GM13976 (cell line): Measurements from ENCODE around the gene FOXP1.

ENCODE experiments used
- DNase-seq: peaks from one replicate; pipeline ENCODE4 v3.0.0; 2012; ENCODE audit warnings: low spot score
- CTCF ChIP-seq: IDR thresholded peaks from 2 replicates; pipeline ENCODE4 v1.5.1; 2012; ENCODE audit warnings: borderline replicate concordance, mild to moderate bottlenecking; ENCODE audit not compliant: insufficient read depth; ENCODE audit errors: extremely low read depth, missing control alignments, control extremely low read depth
- in situ Hi-C: fragments of 300-500 bp; cut with MboI; formaldehyde crosslinking; loops from one replicate; pipeline ENCODE4 v1.12.0; 2022; ENCODE audit warnings: low sequenced_read_pairs, mixed read lengths, inconsistent platforms; ENCODE audit not compliant: unreplicated experiment

FOXP1 gene

GRCh38 chr3:71042759-71043158, 540.8 kb downstream of the FOXP1 start:
- DNase-seq = no peak
- in situ Hi-C loops = no loop called here
- TF ChIP-seq CTCF = no peak

- no peak for DNase-seq
- no peak for TF ChIP-seq CTCF
- in situ Hi-C loops = no loop called here
Observed at GRCh38 chr3:71041371-71041770, 542.2 kb downstream of the FOXP1 start.

- DNase-seq = no peak
- in situ Hi-C loops = no loop called here
- no peak for TF ChIP-seq CTCF
Observed at GRCh38 chr3:71039332-71039731, 544.2 kb downstream of the FOXP1 start.

GRCh38 chr3:71037775-71038174, 545.8 kb downstream of the FOXP1 start:
- no peak for DNase-seq
- TF ChIP-seq CTCF = no peak
- in situ Hi-C loops = no loop called here

GRCh38 chr3:71035886-71036285, 547.6 kb downstream of the FOXP1 start:
- DNase-seq = no peak
- no peak for TF ChIP-seq CTCF
- in situ Hi-C loops = no loop called here

GRCh38 chr3:71035314-71035713, 548.2 kb downstream of the FOXP1 start:
- in situ Hi-C loops = no loop called here
- DNase-seq = no peak
- no peak for TF ChIP-seq CTCF

GRCh38 chr3:71033681-71034220, 549.8 kb downstream of the FOXP1 start:
- in situ Hi-C loops = no loop called here
- TF ChIP-seq CTCF = no peak
- DNase-seq = no peak
